OCI-LY1 (cell line): ENCODE measurements around the gene DSEL.

Experiments
- H2AFZ ChIP-seq: fragments of 200-600 bp; sonication (generic), shearing (Covaris generic); 2 replicates; pipeline ENCODE4 v1.6.0; 2014; ENCODE audit warnings: antibody characterized with exemption, mild to moderate bottlenecking, low read length
- H3F3A ChIP-seq: fragments of 200-600 bp; sonication (generic), shearing (Covaris generic); 2 replicates; pipeline ENCODE4 v1.6.0; 2014; ENCODE audit warnings: mild to moderate bottlenecking, antibody characterized with exemption, low read length, moderate library complexity; ENCODE audit not compliant: insufficient read depth
- H3K27ac ChIP-seq: fragments of 200-600 bp; sonication (generic); 2 replicates; pipeline ENCODE4 v1.5.1; 2014; ENCODE audit warnings: low read length, mixed run types, mild to moderate bottlenecking, low read depth; ENCODE audit not compliant: poor library complexity, severe bottlenecking
- H3K27me3 ChIP-seq: fragments of 200-600 bp; sonication (generic); 2 replicates; pipeline ENCODE4 v1.6.0; 2014; ENCODE audit warnings: antibody characterized with exemption, mild to moderate bottlenecking, low read length, moderate library complexity; ENCODE audit not compliant: insufficient read depth
- H3K36me3 ChIP-seq: fragments of 200-600 bp; sonication (generic); 2 replicates; pipeline ENCODE4 v1.6.1; 2014; ENCODE audit warnings: mild to moderate bottlenecking, antibody characterized with exemption, low read length, moderate library complexity, mixed read lengths; ENCODE audit not compliant: insufficient read depth
- H3K4me1 ChIP-seq: fragments of 200-600 bp; sonication (generic); 2 replicates; pipeline ENCODE4 v1.5.1; 2014; ENCODE audit warnings: mild to moderate bottlenecking, low read length, moderate library complexity; ENCODE audit not compliant: insufficient read depth, severe bottlenecking
- H3K4me2 ChIP-seq: fragments of 200-600 bp; sonication (generic), shearing (Covaris generic); 2 replicates; pipeline ENCODE4 v1.6.1; 2014; ENCODE audit warnings: low read length
- H3K4me3 ChIP-seq: fragments of 200-600 bp; sonication (generic); 2 replicates; pipeline ENCODE4 v1.5.1; 2014; ENCODE audit warnings: low read length, low read depth, mild to moderate bottlenecking, mixed read lengths; ENCODE audit not compliant: poor library complexity, severe bottlenecking
- H3K79me2 ChIP-seq: fragments of 200-600 bp; shearing (Covaris generic); 2 replicates; pipeline ENCODE4 v1.6.1; 2016; ENCODE audit warnings: mixed run types, low read length, mixed read lengths; ENCODE audit not compliant: insufficient read depth
- H3K9ac ChIP-seq: fragments of 200-600 bp; sonication (generic), shearing (Covaris generic); 2 replicates; pipeline ENCODE4 v1.6.1; 2014; ENCODE audit warnings: mild to moderate bottlenecking, low read length, mixed read lengths
- H3K9me2 ChIP-seq: fragments of 200-600 bp; sonication (generic), shearing (Covaris generic); 2 replicates; pipeline ENCODE4 v1.6.1; 2014; ENCODE audit warnings: low read depth, mild to moderate bottlenecking, low read length, mixed read lengths
- H3K9me3 ChIP-seq: fragments of 200-600 bp; shearing (Covaris generic); 2 replicates; pipeline ENCODE4 v1.6.1; 2014; ENCODE audit warnings: low read length, mixed read lengths
- H4K20me1 ChIP-seq: fragments of 200-600 bp; sonication (generic), shearing (Covaris generic); 2 replicates; pipeline ENCODE4 v1.6.0; 2016; ENCODE audit warnings: mild to moderate bottlenecking, low read length; ENCODE audit not compliant: insufficient read depth
- CTCF ChIP-seq: fragments of 200-600 bp; sonication (generic), shearing (Covaris generic); IDR thresholded peaks from 2 replicates; pipeline ENCODE4 v1.5.1; 2017; ENCODE audit warnings: mild to moderate bottlenecking, antibody characterized with exemption, low read length, moderate library complexity, mixed read lengths
- EZH2 ChIP-seq: fragments of 200-600 bp; sonication (generic), shearing (Covaris generic); IDR thresholded peaks from 2 replicates; pipeline ENCODE4 v1.8.0; 2017; ENCODE audit warnings: borderline replicate concordance, mixed run types, mild to moderate bottlenecking, antibody characterized with exemption, low read length, moderate library complexity, mixed read lengths

The DSEL gene

GRCh38 chr18:67513280-67513679 lies 3.2 kb downstream of the DSEL start:
- H2AFZ ChIP-seq: no peak overlapping the region
- no peak overlapping the region for H3K27ac ChIP-seq
- H3K79me2 ChIP-seq: no peaks in the 10 kb centered on the region
- H3K27me3 ChIP-seq: no peaks in the 10 kb centered on the region
- H4K20me1 ChIP-seq: no peaks in the 10 kb centered on the region
- no peaks in the 10 kb centered on the region for H3K36me3 ChIP-seq
- no peak overlapping the region for H3K4me3 ChIP-seq
- H3F3A ChIP-seq: no peaks in the 10 kb centered on the region
- no peaks in the 10 kb centered on the region for H3K9me3 ChIP-seq
- H3K4me2 ChIP-seq: no peak overlapping the region
- no peak overlapping the region for H3K9ac ChIP-seq
- TF ChIP-seq EZH2 (no peak), CTCF (no peak)
- H3K9me2 ChIP-seq: no peaks in the 10 kb centered on the region
- H3K4me1 ChIP-seq: no peaks in the 10 kb centered on the region

- Histone ChIP-seq H3K9me3 (no peaks in the 10 kb centered on the region), H4K20me1 (no peaks in the 10 kb centered on the region), H3K27me3 (no peaks in the 10 kb centered on the region), H3K4me1 (no peaks in the 10 kb centered on the region), H3K36me3 (no peaks in the 10 kb centered on the region), H2AFZ (no peak overlapping the region), H3F3A (no peaks in the 10 kb centered on the region), H3K27ac (no peak overlapping the region), H3K4me2 (no peak overlapping the region), H3K9ac (no peak overlapping the region), H3K79me2 (no peaks in the 10 kb centered on the region), H3K4me3 (no peak overlapping the region), H3K9me2 (no peaks in the 10 kb centered on the region)
- no peak for TF ChIP-seq EZH2
- TF ChIP-seq CTCF: no peak
These were observed 4.7 kb downstream of the DSEL start for GRCh38 chr18:67511840-67512239.

DNA sequence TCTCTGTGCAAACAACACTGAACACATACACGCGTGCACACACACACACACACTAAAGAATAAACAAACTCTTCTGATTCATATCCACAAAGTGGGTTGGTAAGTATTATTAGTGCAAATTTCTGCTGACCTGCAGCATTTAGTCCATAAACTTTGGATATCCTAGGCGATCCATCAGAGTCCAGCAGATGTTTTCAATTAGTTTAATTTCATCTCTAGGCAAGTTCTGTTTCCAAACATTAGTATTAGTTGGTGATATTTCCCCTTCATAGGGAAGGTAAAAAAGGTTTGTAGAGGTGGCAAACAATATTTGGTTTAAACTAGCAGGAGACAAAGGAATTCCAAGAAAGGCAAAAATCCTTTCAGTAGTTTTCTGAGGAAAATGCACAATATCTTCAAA lies 5.7 kb downstream of the DSEL start:
- Histone ChIP-seq H3K4me2 (no peak overlapping the region), H3K4me3 (no peak overlapping the region), H3K36me3 (no peaks in the 10 kb centered on the region), H3K27ac (no peak overlapping the region), H2AFZ (no peak overlapping the region), H3F3A (no peaks in the 10 kb centered on the region), H3K27me3 (no peaks in the 10 kb centered on the region), H4K20me1 (no peaks in the 10 kb centered on the region), H3K79me2 (no peaks in the 10 kb centered on the region), H3K9me3 (no peaks in the 10 kb centered on the region), H3K9ac (no peak overlapping the region), H3K9me2 (no peaks in the 10 kb centered on the region), H3K4me1 (no peaks in the 10 kb centered on the region)
- no peak for TF ChIP-seq CTCF
- TF ChIP-seq EZH2: no peak
